Measurements from ENCODE around the gene HDAC4. TPM values are rescaled to one million over a fixed set of nuclear protein-coding genes. Genes with fewer than 3 reads are reported as not detected.

Gene HDAC4
- total and polyA plus RNA-seq, 2 of the 8 experiments (the other 6 are each of a cell fraction or from before 2014, with no cell fraction given) = 15.4 to 31.5 TPM

DNA sequence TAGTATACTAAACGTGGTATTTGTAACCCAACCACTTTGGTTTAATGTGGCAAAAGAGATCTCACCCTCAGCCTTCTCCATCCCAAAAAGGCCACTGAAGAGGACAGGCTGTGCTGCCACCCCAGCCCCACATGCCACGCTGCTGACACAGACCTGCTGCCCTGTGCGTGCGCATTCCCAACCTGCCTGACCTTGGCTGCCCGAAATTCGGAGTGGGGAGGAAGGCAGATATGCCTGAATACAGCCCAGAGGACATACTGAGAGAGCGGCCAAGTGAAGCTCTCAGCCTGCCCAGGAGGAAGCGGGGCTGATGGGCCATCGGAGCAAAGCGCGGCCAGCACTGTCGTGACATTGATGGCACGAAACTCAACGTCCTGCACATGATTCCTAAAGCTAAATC is 70.0 kb downstream of the HDAC4 start (continued):
- TF ChIP-seq SIRT6 (IDR thresholded peaks at IDR 0.05; ENCODE audit: low read length) = no peak
- TF ChIP-seq NRF1 (IDR thresholded peaks at IDR 0.05; ENCODE audit: low read depth, low read length) = no peak
- TF ChIP-seq FOSL1 (IDR thresholded peaks at IDR 0.05; ENCODE audit: insufficient read depth, low read depth, low read length) = no peak
- no peak for TF ChIP-seq RAD21 (IDR thresholded peaks at IDR 0.05 in 1 of 2, conservative IDR thresholded peaks at IDR 0.05 in 1 of 2; ENCODE audit: low read depth in 2 of 2, low read length in 2 of 2)

Data from H1 (cell line).